Measurements from ENCODE around the gene SLC49A3.

- TF ChIP-seq CTCF (IDR thresholded peaks at IDR 0.05): no peak
- TF ChIP-seq POLR2A (IDR thresholded peaks at IDR 0.05): no peak
- no peak for TF ChIP-seq POLR2AphosphoS5 (IDR thresholded peaks at IDR 0.05)
Measured at GRCh38 chr4:649293-649625, 39.7 kb downstream of the SLC49A3 start.
